Neuronal stem cell (in vitro differentiated cells): Measurements from ENCODE around the gene CYP2W1.
A peak's percentile ranks its signal among the peaks of the same experiment; 100 is the strongest.

ENCODE experiments used
- DNase-seq: peaks from one replicate; pipeline ENCODE4 v3.0.0-alpha.2; 2013; ENCODE audit warnings: low spot score
- H2AFZ ChIP-seq: one replicate; pipeline ENCODE4 v1.6.1; 2013; ENCODE audit warnings: mild to moderate bottlenecking, low read length, inconsistent platforms
- H2AK5ac ChIP-seq: 2 replicates; pipeline ENCODE4 v1.6.1; 2013; ENCODE audit warnings: low read depth, mild to moderate bottlenecking, inconsistent platforms, low read length, moderate library complexity, mixed read lengths
- H2BK120ac ChIP-seq: 2 replicates; pipeline ENCODE4 v1.6.1; 2013; ENCODE audit warnings: low read depth, mild to moderate bottlenecking, inconsistent platforms, low read length, moderate library complexity, mixed read lengths
- H2BK12ac ChIP-seq: one replicate; pipeline ENCODE4 v1.6.1; 2013; ENCODE audit warnings: low read length, inconsistent platforms
- H2BK15ac ChIP-seq: 2 replicates; pipeline ENCODE4 v1.6.1; 2013; ENCODE audit warnings: mild to moderate bottlenecking, low read length, inconsistent platforms, mixed read lengths
- H2BK5ac ChIP-seq: one replicate; pipeline ENCODE4 v1.6.1; 2013; ENCODE audit warnings: inconsistent platforms, mild to moderate bottlenecking, low read length, moderate library complexity
- H3K14ac ChIP-seq: one replicate; pipeline ENCODE4 v1.6.1; 2013; ENCODE audit warnings: low read length, inconsistent platforms
- H3K18ac ChIP-seq: 2 replicates; pipeline ENCODE4 v1.6.1; 2013; ENCODE audit warnings: low read length, inconsistent platforms
- H3K23ac ChIP-seq: 2 replicates; pipeline ENCODE4 v1.6.1; 2013; ENCODE audit warnings: low read depth, mild to moderate bottlenecking, mixed read lengths, low read length, inconsistent platforms; ENCODE audit not compliant: poor library complexity
- H3K27ac ChIP-seq: replicated peaks from 3 replicates; pipeline ENCODE4 v1.5.1; 2013; ENCODE audit warnings: low read length, inconsistent platforms
- H3K27me3 ChIP-seq, 3 experiments: 2 replicates each; pipeline ENCODE4 v1.6.1; 2013; ENCODE audit warnings: low read length in 3 of 3, mild to moderate bottlenecking in 2 of 3, inconsistent platforms in 1 of 3, low read depth in 1 of 3, mixed read lengths in 1 of 3, moderate library complexity in 1 of 3; ENCODE audit not compliant: control insufficient read depth in 3 of 3, insufficient read depth in 3 of 3
- H3K36me3 ChIP-seq, 2 donors: replicated peaks in 1 of 2; 2 replicates each; pipeline ENCODE4 v1.6.1; 2013; ENCODE audit warnings: low read length in 2 of 2; ENCODE audit not compliant: control insufficient read depth in 2 of 2, insufficient read depth in 2 of 2
- H3K4ac ChIP-seq: 2 replicates; pipeline ENCODE4 v1.6.1; 2013; ENCODE audit warnings: inconsistent platforms, mild to moderate bottlenecking, low read length, moderate library complexity
- H3K4me1 ChIP-seq, 2 donors: 1 replicate in 1 of 2; 2 replicates in 1 of 2; pipeline ENCODE4 v1.6.1; 2013; ENCODE audit warnings: low read length in 2 of 2, low read depth in 1 of 2; ENCODE audit not compliant: control insufficient read depth in 2 of 2, insufficient read depth in 1 of 2
- H3K4me2 ChIP-seq: one replicate; pipeline ENCODE4 v1.6.1; 2013; ENCODE audit warnings: mild to moderate bottlenecking, low read length, inconsistent platforms; ENCODE audit not compliant: insufficient read depth, poor library complexity, severe bottlenecking
- H3K4me3 ChIP-seq, 2 donors: 2 replicates each; pipeline ENCODE4 v1.5.1; 2013; ENCODE audit warnings: low read length in 2 of 2, mild to moderate bottlenecking in 2 of 2, inconsistent platforms in 1 of 2, moderate library complexity in 1 of 2
- H3K79me1 ChIP-seq: one replicate; pipeline ENCODE4 v1.6.1; 2013; ENCODE audit warnings: low read depth, mild to moderate bottlenecking, inconsistent platforms, low read length, moderate library complexity
- H3K9ac ChIP-seq: one replicate; pipeline ENCODE4 v1.6.1; 2013; ENCODE audit warnings: mild to moderate bottlenecking, low read depth, low read length, inconsistent platforms; ENCODE audit not compliant: poor library complexity
- H3K9me3 ChIP-seq, 2 donors: replicated peaks in 1 of 2; 2 replicates each; pipeline versions ENCODE3 to v1.6.1; 2013; ENCODE audit warnings: low read length in 2 of 2, mild to moderate bottlenecking in 2 of 2, inconsistent platforms in 1 of 2, low read depth in 1 of 2, mixed read lengths in 1 of 2, moderate library complexity in 1 of 2; ENCODE audit not compliant: control insufficient read depth in 2 of 2, insufficient read depth in 1 of 2
- H4K8ac ChIP-seq: one replicate; pipeline ENCODE4 v1.6.1; 2013; ENCODE audit warnings: low read depth, mild to moderate bottlenecking, inconsistent platforms, low read length, moderate library complexity
- H4K91ac ChIP-seq: one replicate; pipeline ENCODE4 v1.6.1; 2013; ENCODE audit warnings: low read length, low read depth, mild to moderate bottlenecking, inconsistent platforms; ENCODE audit not compliant: poor library complexity
- WGBS, 2 donors: extraction: QIAGEN DNeasy Blood & Tissue Kit; methylation state at CpG; one replicate each; pipeline ENCODE4 v1.1.7; 2013; ENCODE audit warnings: missing lambda C conversion rate in 2 of 2, mixed read lengths in 1 of 2; ENCODE audit not compliant: insufficient read length in 2 of 2, insufficient replicate concordance in 1 of 2; ENCODE audit errors: extremely low coverage in 2 of 2; 5-methylcytosine and 5-hydroxymethylcytosine counted together

CYP2W1 gene

GRCh38 chr7:978416-979091 is 4.4 kb upstream of the CYP2W1 start:
- Histone ChIP-seq H3K79me1 (peaks cover 8% of the 10 kb centered on the region), H3K4ac (peak overlapping the region; percentile 78), H2AK5ac (peak overlapping the region; percentile 96), H3K27ac (no peak overlapping the region), H2BK12ac (no peak overlapping the region), H3K4me1 (peaks cover 11 to 32% of the 10 kb centered on the region in 2 donors), H2AFZ (no peak overlapping the region), H3K4me2 (no peak overlapping the region), H2BK15ac (peak overlapping the region; percentile 77), H3K4me3 (peak overlapping the region in 1 of 2 donors; percentile 7), H3K9me3 (no peaks in the 10 kb centered on the region), H2BK5ac (no peak overlapping the region), H2BK120ac (no peak overlapping the region), H4K91ac (no peak overlapping the region), H3K9ac (peak overlapping the region; percentile 51), H3K14ac (no peak overlapping the region), H3K27me3 (no peaks in the 10 kb centered on the region), H3K23ac (no peak overlapping the region), H4K8ac (no peak overlapping the region), H3K36me3 (no peaks in the 10 kb centered on the region), H3K18ac (peak overlapping the region; percentile 72)
- WGBS, 2 donors: no CpG with 5 or more reads among the region's 24 CpGs
- DNase-seq: no peak

- DNase-seq: no peak
- H2BK5ac ChIP-seq: no peak overlapping the region
- no peak overlapping the region for H3K4ac ChIP-seq
- H2AFZ ChIP-seq: no peak overlapping the region
- H3K27me3 ChIP-seq: no peaks in the 10 kb centered on the region
- H3K36me3 ChIP-seq: no peaks in the 10 kb centered on the region
- WGBS, 2 donors: no CpG with 5 or more reads among the region's 16 CpGs
- no peak overlapping the region for H4K8ac ChIP-seq
- no peak overlapping the region for H2AK5ac ChIP-seq
- H3K23ac ChIP-seq: no peak overlapping the region
- H3K4me2 ChIP-seq: no peak overlapping the region
- no peak overlapping the region for H3K27ac ChIP-seq
- no peak overlapping the region for H4K91ac ChIP-seq
- peaks cover 11 to 31% of the 10 kb centered on the region in 2 donors for H3K4me1 ChIP-seq
- no peak overlapping the region for H2BK12ac ChIP-seq
- H3K4me3 ChIP-seq: no peak overlapping the region
- no peak overlapping the region for H2BK15ac ChIP-seq
- peaks cover 7% of the 10 kb centered on the region for H3K79me1 ChIP-seq
- H3K14ac ChIP-seq: no peak overlapping the region
- no peak overlapping the region for H3K18ac ChIP-seq
- no peaks in the 10 kb centered on the region for H3K9me3 ChIP-seq
- H2BK120ac ChIP-seq: no peak overlapping the region
- no peak overlapping the region for H3K9ac ChIP-seq
These were observed 3.8 kb upstream of the CYP2W1 start for GRCh38 chr7:979151-979550.

- Histone ChIP-seq H2AK5ac (no peak overlapping the region), H3K18ac (peak overlapping the region; percentile 35), H3K4ac (no peak overlapping the region), H2BK15ac (no peak overlapping the region), H3K36me3 (no peaks in the 10 kb centered on the region), H2BK5ac (no peak overlapping the region), H3K14ac (no peak overlapping the region), H2AFZ (peak overlapping the region; percentile 66), H3K27me3 (no peaks in the 10 kb centered on the region), H3K27ac (no peak overlapping the region), H2BK12ac (no peak overlapping the region), H3K23ac (peak overlapping the region; percentile 1), H4K91ac (no peak overlapping the region), H3K79me1 (peaks cover 2% of the 10 kb centered on the region), H3K4me3 (no peak overlapping the region), H3K4me1 (peaks cover 11 to 28% of the 10 kb centered on the region in 2 donors), H3K9ac (peak overlapping the region; percentile 72), H3K4me2 (no peak overlapping the region), H2BK120ac (no peak overlapping the region), H3K9me3 (no peaks in the 10 kb centered on the region), H4K8ac (no peak overlapping the region)
- DNase-seq: no peak
- no CpG with 5 or more reads among the region's 15 CpGs for WGBS, 2 donors
These were observed 3.0 kb upstream of the CYP2W1 start for GRCh38 chr7:979886-980571.

DNA sequence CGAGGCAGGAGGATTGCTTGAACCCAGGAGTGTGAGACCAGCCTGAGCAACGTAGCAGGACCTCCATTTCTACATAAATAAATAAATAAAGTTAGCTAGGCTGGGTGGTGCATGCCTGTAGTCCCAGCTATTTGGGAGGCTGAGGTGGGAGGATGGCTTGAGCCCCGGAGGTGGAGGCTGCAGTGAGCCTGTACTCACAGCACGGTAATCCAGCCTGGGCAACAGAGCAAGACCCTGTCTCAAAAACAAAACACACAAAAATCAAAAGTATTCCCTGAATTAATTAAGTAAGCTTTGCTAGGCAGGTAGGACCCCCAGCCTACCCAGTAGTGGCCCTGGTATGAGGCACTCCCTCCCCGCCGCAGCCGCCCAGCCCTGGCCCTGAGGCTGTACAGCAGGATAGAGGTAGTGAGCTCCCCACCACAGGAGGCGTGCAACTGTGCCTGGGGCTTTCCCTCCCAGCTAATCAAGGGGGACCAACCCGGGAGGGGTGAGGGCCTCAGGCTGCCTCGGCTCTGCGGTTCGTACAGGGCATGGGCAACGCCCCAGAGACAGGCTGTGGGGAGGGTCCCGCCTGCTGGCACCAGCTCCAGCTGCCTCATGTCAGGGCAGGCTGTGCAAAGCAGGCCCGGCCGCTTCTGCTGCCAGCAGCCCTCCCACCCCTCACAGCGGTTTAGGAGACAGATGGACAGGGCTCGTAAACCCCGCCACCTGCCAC is 1.0 kb upstream of the CYP2W1 start:
- Histone ChIP-seq H3K9me3 (no peaks in the 10 kb centered on the region), H2AFZ (peak overlapping the region; percentile 66), H3K18ac (peak overlapping the region; percentile 87), H3K14ac (peak overlapping the region; percentile 49), H3K23ac (no peak overlapping the region), H4K91ac (peak overlapping the region; percentile 46), H3K4me1 (peaks cover 6 to 22% of the 10 kb centered on the region in 2 donors), H3K27me3 (no peaks in the 10 kb centered on the region), H3K4ac (no peak overlapping the region), H2BK120ac (peak overlapping the region; percentile 93), H3K27ac (no peak overlapping the region), H3K9ac (no peak overlapping the region), H3K4me3 (no peak overlapping the region), H4K8ac (no peak overlapping the region), H2AK5ac (peak overlapping the region; percentile 94), H2BK5ac (peak overlapping the region; percentile 87), H3K4me2 (no peak overlapping the region), H3K79me1 (no peaks in the 10 kb centered on the region), H2BK12ac (peak overlapping the region; percentile 1), H2BK15ac (peak overlapping the region; percentile 79), H3K36me3 (no peaks in the 10 kb centered on the region)
- WGBS, 2 donors: no CpG with 5 or more reads among the region's 19 CpGs
- DNase-seq: no peak
